DOHH2 (cell line): ENCODE measurements around the gene OGFOD3.

Experiments used
- CTCF ChIP-seq: fragments of 200-600 bp; sonication (generic); IDR thresholded peaks from one replicate; pipeline ENCODE4 v1.5.1; 2014; ENCODE audit warnings: antibody characterized with exemption, mild to moderate bottlenecking, low read depth, low read length; ENCODE audit not compliant: poor library complexity, severe bottlenecking
- EZH2phosphoT487 ChIP-seq: fragments of 200-600 bp; sonication (generic); IDR thresholded peaks from 2 replicates; pipeline ENCODE4 v1.6.1; 2017; ENCODE audit warnings: borderline replicate concordance, mild to moderate bottlenecking, antibody characterized with exemption, low read length, moderate library complexity, mixed read lengths

GRCh38 chr17:82416771-82417170 is 1.6 kb downstream of the OGFOD3 start:
- no peak for TF ChIP-seq CTCF
- TF ChIP-seq EZH2phosphoT487, result no peak
